ENCODE results near the gene C8A.

GRCh38 chr1:56931211-56931610, 76.6 kb downstream of the C8A start:
- no peak for TF ChIP-seq CTCF (conservative IDR thresholded peaks at IDR 0.05 in 1 of 2, IDR thresholded peaks at IDR 0.05 in 1 of 2; ENCODE audit: low read depth in 1 of 2, low read length in 2 of 2)
- TF ChIP-seq EZH2 (IDR thresholded peaks at IDR 0.05; ENCODE audit: low read length, missing control alignments): no peak

Measured in fibroblast of lung (primary cell).